Activated CD4-positive, alpha-beta T cell treated with anti-CD3 and anti-CD28 coated beads for 48 hours (primary cell): ENCODE results near the gene KIR2DL3.

Experiments
- DNase-seq: peaks from one replicate; pipeline ENCODE4 v3.0.0-alpha.2; 2020

The KIR2DL3 gene

DNA sequence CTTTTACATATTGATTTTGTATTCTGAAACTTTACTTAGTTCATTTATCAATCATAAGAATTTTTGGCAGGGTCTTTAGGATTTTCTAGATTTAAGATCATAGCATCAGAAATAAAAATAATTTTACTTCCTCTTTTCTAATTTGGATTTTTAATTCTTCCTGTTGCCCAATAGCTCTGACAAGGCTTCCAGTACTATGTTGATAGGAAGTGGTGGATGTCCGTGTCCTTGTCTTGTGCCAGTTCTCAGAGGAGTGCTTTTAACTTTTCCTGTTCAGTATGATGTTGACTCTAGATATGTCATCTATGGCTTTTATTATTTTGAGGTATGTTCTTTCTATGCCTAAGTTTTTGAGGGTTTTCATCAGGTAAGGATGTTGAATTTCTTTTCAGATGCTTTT, 57.4 kb downstream of the KIR2DL3 start:
- DNase-seq, result no peak
